Astrocyte (in vitro differentiated cells and primary cell): ENCODE measurements around the gene PPP1R9A. TPM values are rescaled to one million over a fixed set of nuclear protein-coding genes. Genes with fewer than 3 reads are reported as not detected.

ENCODE experiments used
- DNase-seq: peaks from one replicate; pipeline ENCODE4 v3.0.0-alpha.2; 2010; ENCODE audit warnings: low read depth
- FAIRE-seq: peaks from 2 replicates; lab custom pipeline; 2011; peaks lifted over from hg19 to GRCh38; lab: Jason Lieb, UNC
- H2AFZ ChIP-seq: 2 replicates; pipeline ENCODE4 v1.6.0; 2012; ENCODE audit warnings: low read depth, low read length, inconsistent platforms
- H3K27ac ChIP-seq: 2 replicates; pipeline ENCODE4 v1.5.1; 2011; ENCODE audit warnings: low read depth, low read length, inconsistent platforms
- H3K27me3 ChIP-seq: 2 replicates; pipeline ENCODE4 v1.6.0; 2011; ENCODE audit warnings: low read length, inconsistent platforms; ENCODE audit not compliant: insufficient read depth
- H3K36me3 ChIP-seq: 2 replicates; pipeline ENCODE4 v1.5.1; 2011; ENCODE audit warnings: low read length, inconsistent platforms; ENCODE audit not compliant: insufficient read depth
- H3K4me1 ChIP-seq: 2 replicates; pipeline ENCODE4 v1.5.1; 2011; ENCODE audit warnings: low read length, inconsistent platforms; ENCODE audit not compliant: insufficient read depth
- H3K4me2 ChIP-seq: 2 replicates; pipeline ENCODE4 v1.6.0; 2012; ENCODE audit warnings: low read length, inconsistent platforms
- H3K4me3 ChIP-seq: 2 replicates; pipeline ENCODE4 v1.5.1; 2011; ENCODE audit warnings: low read depth, mild to moderate bottlenecking, low read length, inconsistent platforms; ENCODE audit not compliant: insufficient read depth
- H3K79me2 ChIP-seq: 2 replicates; pipeline ENCODE4 v1.6.0; 2012; ENCODE audit warnings: mild to moderate bottlenecking, low read length, inconsistent platforms; ENCODE audit not compliant: insufficient read depth
- H3K9ac ChIP-seq: 2 replicates; pipeline ENCODE4 v1.6.0; 2012; ENCODE audit warnings: mild to moderate bottlenecking, low read length, inconsistent platforms
- H3K9me3 ChIP-seq: 2 replicates; pipeline ENCODE4 v1.5.1; 2012; ENCODE audit warnings: low read depth, mild to moderate bottlenecking, low read length, inconsistent platforms; ENCODE audit not compliant: insufficient read depth
- H4K20me1 ChIP-seq: 2 replicates; pipeline ENCODE4 v1.6.0; 2012; ENCODE audit warnings: low read length, inconsistent platforms; ENCODE audit not compliant: insufficient read depth
- H3K27ac Mint-ChIP-seq: one replicate; pipeline ENCODE4 v1.8.0; 2021; ENCODE audit warnings: mild to moderate bottlenecking, mixed read lengths; ENCODE audit not compliant: unreplicated experiment
- H3K27me3 Mint-ChIP-seq: one replicate; pipeline ENCODE4 v1.8.0; 2021; ENCODE audit warnings: low read depth, mixed read lengths; ENCODE audit not compliant: unreplicated experiment
- H3K36me3 Mint-ChIP-seq: one replicate; pipeline ENCODE4 v1.8.0; 2021; ENCODE audit warnings: low read depth, mixed read lengths; ENCODE audit not compliant: unreplicated experiment
- H3K4me1 Mint-ChIP-seq: one replicate; pipeline ENCODE4 v1.8.0; 2021; ENCODE audit warnings: low read depth, mixed read lengths; ENCODE audit not compliant: unreplicated experiment
- H3K4me3 Mint-ChIP-seq: one replicate; pipeline ENCODE4 v1.8.0; 2021; ENCODE audit warnings: mild to moderate bottlenecking, moderate library complexity, mixed read lengths; ENCODE audit not compliant: unreplicated experiment
- H3K9me3 Mint-ChIP-seq: one replicate; pipeline ENCODE4 v1.8.0; 2021; ENCODE audit warnings: mild to moderate bottlenecking, mixed read lengths; ENCODE audit not compliant: unreplicated experiment
- EZH2 ChIP-seq: IDR thresholded peaks from 2 replicates; pipeline ENCODE4 v1.6.1; 2012; ENCODE audit warnings: mild to moderate bottlenecking, low read length, inconsistent platforms; ENCODE audit not compliant: insufficient read depth
- total RNA-seq: library from RNA; stranded (reverse); gene quantifications from 2 replicates; pipeline ENCODE4 v1.2.1, GENCODE V29; 2021
- TF ChIP-seq, protein P1 (sequence below): IDR thresholded peaks from 2 replicates; pipeline ENCODE4 v1.5.1; 2011; ENCODE audit warnings: low read depth, mild to moderate bottlenecking, inconsistent platforms, low read length, moderate library complexity; ENCODE audit not compliant: insufficient read depth

Gene PPP1R9A
- total RNA-seq, 1 donor from 2014 or later = 7.5 TPM

DNA sequence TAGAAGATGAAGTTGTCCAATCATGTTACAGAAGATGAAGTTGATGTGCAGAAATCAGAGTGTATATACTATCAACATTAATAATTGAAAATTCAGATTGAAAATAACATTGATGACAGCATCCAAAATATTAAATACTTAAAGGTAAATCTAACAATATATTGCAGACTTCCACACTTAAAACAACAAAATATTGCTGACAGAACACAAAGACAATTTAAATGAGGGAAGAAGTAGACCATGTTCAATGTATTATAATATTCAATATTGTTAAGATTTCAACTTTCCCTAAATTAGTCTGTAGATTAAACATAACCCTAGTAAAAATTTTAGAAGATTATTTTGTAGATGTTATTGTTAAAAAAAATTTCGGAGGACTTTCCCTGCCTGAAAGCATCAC is 265.0 kb downstream of the PPP1R9A start:
- no peak overlapping the region for H3K9ac ChIP-seq
- no peaks in the 10 kb centered on the region for H4K20me1 ChIP-seq
- FAIRE-seq (no peak), DNase-seq (no peak)
- no peak overlapping the region for H3K27ac Mint-ChIP-seq
- no peak overlapping the region for H3K27ac ChIP-seq
- no peaks in the 10 kb centered on the region for H3K36me3 ChIP-seq
- H3K9me3 ChIP-seq = no peaks in the 10 kb centered on the region
- no peaks in the 10 kb centered on the region for H3K27me3 ChIP-seq
- H3K36me3 Mint-ChIP-seq = peaks cover 2% of the 10 kb centered on the region
- TF ChIP-seq EZH2 = no peak
- TF ChIP-seq, protein P1, sequence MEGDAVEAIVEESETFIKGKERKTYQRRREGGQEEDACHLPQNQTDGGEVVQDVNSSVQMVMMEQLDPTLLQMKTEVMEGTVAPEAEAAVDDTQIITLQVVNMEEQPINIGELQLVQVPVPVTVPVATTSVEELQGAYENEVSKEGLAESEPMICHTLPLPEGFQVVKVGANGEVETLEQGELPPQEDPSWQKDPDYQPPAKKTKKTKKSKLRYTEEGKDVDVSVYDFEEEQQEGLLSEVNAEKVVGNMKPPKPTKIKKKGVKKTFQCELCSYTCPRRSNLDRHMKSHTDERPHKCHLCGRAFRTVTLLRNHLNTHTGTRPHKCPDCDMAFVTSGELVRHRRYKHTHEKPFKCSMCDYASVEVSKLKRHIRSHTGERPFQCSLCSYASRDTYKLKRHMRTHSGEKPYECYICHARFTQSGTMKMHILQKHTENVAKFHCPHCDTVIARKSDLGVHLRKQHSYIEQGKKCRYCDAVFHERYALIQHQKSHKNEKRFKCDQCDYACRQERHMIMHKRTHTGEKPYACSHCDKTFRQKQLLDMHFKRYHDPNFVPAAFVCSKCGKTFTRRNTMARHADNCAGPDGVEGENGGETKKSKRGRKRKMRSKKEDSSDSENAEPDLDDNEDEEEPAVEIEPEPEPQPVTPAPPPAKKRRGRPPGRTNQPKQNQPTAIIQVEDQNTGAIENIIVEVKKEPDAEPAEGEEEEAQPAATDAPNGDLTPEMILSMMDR = no peak
- H3K4me1 ChIP-seq = no peaks in the 10 kb centered on the region
- H3K4me3 ChIP-seq = no peak overlapping the region
- H3K4me3 Mint-ChIP-seq = no peak overlapping the region
- no peaks in the 10 kb centered on the region for H3K4me1 Mint-ChIP-seq
- H3K9me3 Mint-ChIP-seq = no peaks in the 10 kb centered on the region
- H3K79me2 ChIP-seq = no peaks in the 10 kb centered on the region
- no peak overlapping the region for H2AFZ ChIP-seq
- no peak overlapping the region for H3K4me2 ChIP-seq
- H3K27me3 Mint-ChIP-seq = no peaks in the 10 kb centered on the region

DNA sequence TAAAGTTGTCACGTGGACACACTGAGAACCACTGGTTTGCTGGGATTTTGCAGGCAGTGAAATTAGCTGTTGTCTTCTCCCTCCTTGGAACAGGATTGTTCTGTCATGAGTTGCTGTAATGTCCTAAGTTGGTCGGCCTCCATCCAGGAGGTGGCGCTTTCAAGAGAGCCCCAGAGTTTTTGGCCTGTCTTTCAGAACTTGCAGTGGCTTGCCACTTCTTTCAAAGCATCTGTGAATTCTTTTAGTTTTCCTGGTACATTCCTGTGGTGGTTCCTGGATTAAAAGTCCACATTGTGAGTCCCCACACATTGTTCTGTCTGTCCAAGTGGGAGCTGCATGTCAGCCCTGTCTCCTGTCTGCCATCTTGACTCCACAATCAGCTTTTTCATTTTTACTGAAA is 283.1 kb downstream of the PPP1R9A start:
- no peak overlapping the region for H3K4me2 ChIP-seq
- H3K27me3 Mint-ChIP-seq = no peaks in the 10 kb centered on the region
- TF ChIP-seq, protein P1 = no peak
- no peak for TF ChIP-seq EZH2
- no peaks in the 10 kb centered on the region for H4K20me1 ChIP-seq
- no peak for DNase-seq
- H3K9ac ChIP-seq = no peak overlapping the region
- peaks cover 2% of the 10 kb centered on the region for H3K9me3 Mint-ChIP-seq
- H3K4me3 ChIP-seq = no peak overlapping the region
- no peaks in the 10 kb centered on the region for H3K79me2 ChIP-seq
- no peak overlapping the region for H3K4me3 Mint-ChIP-seq
- FAIRE-seq = no peak
- H3K27ac ChIP-seq = no peak overlapping the region
- no peak overlapping the region for H2AFZ ChIP-seq
- H3K4me1 ChIP-seq = no peaks in the 10 kb centered on the region
- H3K27ac Mint-ChIP-seq = peak overlapping the region; percentile 16
- H3K36me3 Mint-ChIP-seq = no peaks in the 10 kb centered on the region
- H3K9me3 ChIP-seq = no peaks in the 10 kb centered on the region
- no peaks in the 10 kb centered on the region for H3K36me3 ChIP-seq
- H3K27me3 ChIP-seq = no peaks in the 10 kb centered on the region
- H3K4me1 Mint-ChIP-seq = no peaks in the 10 kb centered on the region

DNA sequence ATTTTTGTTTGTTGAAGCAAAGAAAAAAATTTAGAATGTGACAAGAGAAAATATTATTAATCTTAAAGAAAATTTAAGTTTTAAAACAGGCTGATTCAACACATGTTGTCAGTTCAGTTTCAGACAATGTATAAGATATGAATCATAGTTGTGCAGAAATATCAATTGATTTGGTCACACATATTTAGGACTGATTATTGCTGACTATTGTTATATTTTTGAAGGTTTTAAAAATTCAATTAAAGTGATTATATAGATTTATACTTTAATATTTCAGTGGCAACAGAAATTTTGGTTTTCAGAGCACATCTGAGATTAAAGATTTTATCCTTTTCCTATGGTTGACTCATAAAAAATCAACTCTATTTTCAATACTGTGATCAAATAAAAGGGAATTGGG is 284.4 kb downstream of the PPP1R9A start:
- Histone ChIP-seq H3K9me3 (no peaks in the 10 kb centered on the region), H4K20me1 (no peaks in the 10 kb centered on the region), H3K36me3 (no peaks in the 10 kb centered on the region), H3K4me3 (no peak overlapping the region), H3K79me2 (no peaks in the 10 kb centered on the region), H3K4me1 (no peaks in the 10 kb centered on the region), H2AFZ (no peak overlapping the region), H3K27ac (no peak overlapping the region), H3K9ac (no peak overlapping the region), H3K27me3 (no peaks in the 10 kb centered on the region), H3K4me2 (no peak overlapping the region)
- no peaks in the 10 kb centered on the region for H3K27me3 Mint-ChIP-seq
- no peak overlapping the region for H3K27ac Mint-ChIP-seq
- no peaks in the 10 kb centered on the region for H3K36me3 Mint-ChIP-seq
- DNase-seq (no peak), FAIRE-seq (no peak)
- H3K9me3 Mint-ChIP-seq = peaks cover 2% of the 10 kb centered on the region
- no peak for TF ChIP-seq EZH2
- TF ChIP-seq, protein P1 = no peak
- no peaks in the 10 kb centered on the region for H3K4me1 Mint-ChIP-seq
- no peak overlapping the region for H3K4me3 Mint-ChIP-seq
